Measurements from ENCODE around the gene SZT2.

GRCh38 chr1:43367904-43368645 lies 21.6 kb upstream of the SZT2 start, which contains the start of gene ELOVL1:
- TF ChIP-seq CTCF (conservative IDR thresholded peaks at IDR 0.05; ENCODE audit: low read depth, low read length) (peak; percentile 35), EZH2 (IDR thresholded peaks at IDR 0.05; ENCODE audit: low read length, unreplicated experiment) (no peak)

All from PC-3 (cell line).